Natural killer cell (primary cell): Measurements from ENCODE around the gene PAN3. TPM values are rescaled to one million over a fixed set of nuclear protein-coding genes. Genes with fewer than 3 reads are reported as not detected.

Experiments
- ATAC-seq, 3 donors: fragments of 150-1000 bp in 2 of 3; fragments of 200-7000 bp in 1 of 3; cut with Tn5 transposase; 1 replicate in 1 of 3; 2 replicates in 2 of 3; pipeline ENCODE4 v1.10.0; 2021; ENCODE audit warnings: mild to moderate bottlenecking in 2 of 3, moderate library complexity in 2 of 3
- DNase-seq, 2 donors: peaks; one replicate each; pipeline versions ENCODE4 v3.0.0 to v3.0.0-alpha.2; 2013 to 2021; ENCODE audit warnings: mixed read lengths in 1 of 2
- H3K27ac ChIP-seq: one replicate; pipeline ENCODE4 v1.5.1; 2013; ENCODE audit warnings: mild to moderate bottlenecking, low read length
- H3K27me3 ChIP-seq: one replicate; pipeline ENCODE4 v1.6.1; 2013; ENCODE audit warnings: low read length; ENCODE audit not compliant: control insufficient read depth, insufficient read depth
- H3K36me3 ChIP-seq: one replicate; pipeline ENCODE4 v1.6.1; 2013; ENCODE audit warnings: low read length; ENCODE audit not compliant: control insufficient read depth, insufficient read depth
- H3K4me1 ChIP-seq: one replicate; pipeline ENCODE4 v1.6.1; 2013; ENCODE audit warnings: low read length; ENCODE audit not compliant: control insufficient read depth, insufficient read depth
- H3K4me3 ChIP-seq: one replicate; pipeline ENCODE4 v1.5.1; 2013; ENCODE audit warnings: low read length
- H3K9me3 ChIP-seq: one replicate; pipeline ENCODE4 v1.6.1; 2013; ENCODE audit warnings: low read length; ENCODE audit not compliant: control insufficient read depth, insufficient read depth
- H3K27ac Mint-ChIP-seq, 2 donors: one replicate each; pipeline ENCODE4 v1.8.0; 2022; ENCODE audit warnings: mild to moderate bottlenecking in 2 of 2, mixed read lengths in 2 of 2, moderate library complexity in 1 of 2
- H3K27me3 Mint-ChIP-seq, 2 donors: one replicate each; pipeline ENCODE4 v1.8.0; 2022; ENCODE audit warnings: low read depth in 2 of 2, mixed read lengths in 2 of 2
- H3K36me3 Mint-ChIP-seq: one replicate; pipeline ENCODE4 v1.8.0; 2022; ENCODE audit warnings: mixed read lengths
- H3K4me1 Mint-ChIP-seq, 2 donors: one replicate each; pipeline ENCODE4 v1.8.0; 2022; ENCODE audit warnings: mixed read lengths in 2 of 2
- H3K4me3 Mint-ChIP-seq: one replicate; pipeline ENCODE4 v1.8.0; 2022; ENCODE audit warnings: mild to moderate bottlenecking, moderate library complexity, mixed read lengths
- H3K9me3 Mint-ChIP-seq, 2 donors: one replicate each; pipeline ENCODE4 v1.8.0; 2022; ENCODE audit warnings: mixed read lengths in 2 of 2
- WGBS: methylation state at CpG from one replicate; pipeline ENCODE4 v1.1.7; 2013; ENCODE audit warnings: missing lambda C conversion rate; ENCODE audit not compliant: insufficient coverage; 5-methylcytosine and 5-hydroxymethylcytosine counted together
- intact Hi-C: fragments of 100-400 bp; cut with micrococcal nuclease; formaldehyde crosslinking; loops from one replicate; pipeline ENCODE4 v1.14.2; 2022
- total RNA-seq, 4 donors: library from RNA; stranded (reverse); fragments of 120-200 nt in 1 of 4; gene quantifications; one replicate each; pipeline versions ENCODE4 v1.2.3 to v1.2.4, GENCODE V29; 2013 to 2022
- TF ChIP-seq, protein P1 (sequence below): fragments of 200-600 bp; IDR thresholded peaks from one replicate; pipeline ENCODE4 v1.8.0; 2022; ENCODE audit warnings: antibody characterized with exemption

The PAN3 gene
- total RNA-seq, 3 donors from 2014 or later (not counting 1 experiment from before 2014, with no cell fraction given), result 80.0 to 94.2 (median 91.7) TPM

DNA sequence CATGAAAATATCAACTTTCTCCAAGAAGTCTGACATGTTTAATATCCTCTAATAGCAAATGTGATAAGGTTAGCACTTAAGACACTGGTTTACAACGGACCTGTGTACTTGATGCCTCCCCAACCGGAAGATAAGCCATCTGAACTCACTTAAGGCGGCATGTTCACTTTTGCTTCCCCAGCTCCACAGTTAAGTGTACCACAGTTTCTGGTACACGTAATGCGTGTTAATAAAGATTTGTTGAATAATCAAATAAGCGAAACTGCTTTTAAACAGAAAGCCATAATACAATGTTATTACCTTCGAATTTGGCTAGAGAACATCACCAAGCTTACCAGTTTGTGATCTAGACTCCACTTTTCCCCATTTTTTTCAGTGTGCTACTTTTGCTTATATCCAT lies 1.4 kb upstream of the PAN3 start:
- ATAC-seq (no peak), DNase-seq (peak in 1 of 2 donors; percentile 50)
- WGBS, result 28% methylated on average over 5 of the region's 7 CpGs
- Mint-ChIP-seq H3K9me3 (no peaks in the 10 kb centered on the region), H3K27ac (peak overlapping the region; percentile 98 to 99), H3K4me3 (peak overlapping the region; percentile 80), H3K4me1 (peaks cover 41 to 47% of the 10 kb centered on the region in 2 donors), H3K36me3 (no peaks in the 10 kb centered on the region), H3K27me3 (no peaks in the 10 kb centered on the region)
- TF ChIP-seq, protein P1, sequence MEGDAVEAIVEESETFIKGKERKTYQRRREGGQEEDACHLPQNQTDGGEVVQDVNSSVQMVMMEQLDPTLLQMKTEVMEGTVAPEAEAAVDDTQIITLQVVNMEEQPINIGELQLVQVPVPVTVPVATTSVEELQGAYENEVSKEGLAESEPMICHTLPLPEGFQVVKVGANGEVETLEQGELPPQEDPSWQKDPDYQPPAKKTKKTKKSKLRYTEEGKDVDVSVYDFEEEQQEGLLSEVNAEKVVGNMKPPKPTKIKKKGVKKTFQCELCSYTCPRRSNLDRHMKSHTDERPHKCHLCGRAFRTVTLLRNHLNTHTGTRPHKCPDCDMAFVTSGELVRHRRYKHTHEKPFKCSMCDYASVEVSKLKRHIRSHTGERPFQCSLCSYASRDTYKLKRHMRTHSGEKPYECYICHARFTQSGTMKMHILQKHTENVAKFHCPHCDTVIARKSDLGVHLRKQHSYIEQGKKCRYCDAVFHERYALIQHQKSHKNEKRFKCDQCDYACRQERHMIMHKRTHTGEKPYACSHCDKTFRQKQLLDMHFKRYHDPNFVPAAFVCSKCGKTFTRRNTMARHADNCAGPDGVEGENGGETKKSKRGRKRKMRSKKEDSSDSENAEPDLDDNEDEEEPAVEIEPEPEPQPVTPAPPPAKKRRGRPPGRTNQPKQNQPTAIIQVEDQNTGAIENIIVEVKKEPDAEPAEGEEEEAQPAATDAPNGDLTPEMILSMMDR, result no peak
- no peaks in the 10 kb centered on the region for H3K36me3 ChIP-seq
- intact Hi-C loops, result loop anchor here (5.0 kb wide), 2 partner anchors 45 to 965 kb away; partner anchors contain the start of gene USP12
- no peaks in the 10 kb centered on the region for H3K27me3 ChIP-seq
- no peaks in the 10 kb centered on the region for H3K9me3 ChIP-seq
- peaks cover 22% of the 10 kb centered on the region for H3K4me1 ChIP-seq
- H3K27ac ChIP-seq, result no peak overlapping the region
- H3K4me3 ChIP-seq, result peak overlapping the region; percentile 57

DNA sequence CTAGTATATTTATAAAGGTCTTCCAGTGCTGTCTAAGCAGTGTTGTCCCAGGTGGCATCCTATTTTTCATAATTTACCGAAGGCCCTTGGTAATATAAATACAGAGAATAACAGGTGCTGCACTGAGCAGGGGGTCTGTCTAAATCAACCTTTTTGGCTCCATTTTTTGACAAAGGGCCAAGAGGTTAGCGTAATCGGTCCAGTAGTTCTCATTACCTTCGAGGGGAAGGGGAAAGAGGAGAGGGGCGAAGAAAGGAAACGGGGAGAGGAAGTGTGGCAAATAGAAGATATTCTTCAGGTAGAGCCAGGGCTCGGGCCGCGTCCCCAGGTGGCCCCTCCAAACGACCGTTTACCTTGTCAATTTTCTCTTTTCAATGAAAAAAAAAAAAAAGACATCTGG lies 749 bp upstream of the PAN3 start:
- Mint-ChIP-seq H3K27me3 (no peaks in the 10 kb centered on the region), H3K36me3 (no peaks in the 10 kb centered on the region), H3K4me1 (peaks cover 47 to 54% of the 10 kb centered on the region in 2 donors), H3K4me3 (peak overlapping the region; percentile 80), H3K9me3 (no peaks in the 10 kb centered on the region), H3K27ac (peak overlapping the region; percentile 98 to 99)
- H3K27me3 ChIP-seq, result no peaks in the 10 kb centered on the region
- intact Hi-C loops, result loop anchor here (5.0 kb wide), 2 partner anchors 45 to 965 kb away; partner anchors contain the start of gene USP12
- H3K4me1 ChIP-seq, result peaks cover 22% of the 10 kb centered on the region
- H3K36me3 ChIP-seq, result no peaks in the 10 kb centered on the region
- ATAC-seq, result no peak
- WGBS, result 2% methylated on average over 10 of the region's 11 CpGs
- H3K4me3 ChIP-seq, result peak overlapping the region; percentile 57
- DNase-seq, result no peak
- no peaks in the 10 kb centered on the region for H3K9me3 ChIP-seq
- peak overlapping the region; percentile 97 for H3K27ac ChIP-seq
- TF ChIP-seq, protein P1, result no peak

DNA sequence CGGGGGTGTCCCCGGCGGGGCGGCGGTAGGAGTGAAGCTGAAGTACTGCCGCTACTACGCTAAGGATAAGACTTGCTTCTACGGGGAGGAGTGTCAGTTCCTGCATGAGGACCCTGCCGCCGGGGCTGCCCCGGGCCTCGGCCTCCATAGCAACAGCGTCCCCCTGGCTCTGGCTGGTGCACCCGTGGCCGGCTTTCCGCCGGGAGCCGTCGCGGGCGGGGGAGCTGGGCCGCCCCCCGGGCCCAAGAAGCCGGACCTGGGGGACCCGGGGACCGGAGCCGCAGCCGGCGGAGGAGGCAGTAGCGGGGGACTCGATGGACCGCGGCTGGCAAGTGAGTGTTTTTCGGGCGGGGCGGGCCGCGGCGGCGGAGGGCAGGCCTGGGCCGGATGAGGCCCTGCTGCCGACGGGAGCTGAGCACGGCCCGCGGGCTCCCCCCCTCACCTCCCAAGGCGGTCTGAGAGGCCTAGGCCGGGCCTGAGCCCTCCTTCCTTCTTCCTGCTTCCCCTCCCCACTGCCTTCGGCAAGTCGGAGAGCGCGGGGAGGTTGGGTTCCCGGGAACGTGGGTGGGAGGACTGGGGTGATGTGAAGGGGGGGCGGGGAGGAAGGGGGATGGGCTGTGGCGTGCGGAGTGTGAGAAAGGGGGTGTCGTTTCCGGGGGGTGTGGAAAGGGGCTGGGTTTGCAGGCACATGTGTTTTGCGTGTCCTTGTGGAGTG lies 568 bp downstream of the PAN3 start:
- Mint-ChIP-seq H3K4me1 (peaks cover 60 to 67% of the 10 kb centered on the region in 2 donors), H3K4me3 (peak overlapping the region; percentile 80), H3K36me3 (no peaks in the 10 kb centered on the region), H3K27me3 (no peaks in the 10 kb centered on the region), H3K27ac (peak overlapping the region; percentile 98 to 99), H3K9me3 (no peaks in the 10 kb centered on the region)
- peak; percentile 84 to 94 for DNase-seq
- H3K27ac ChIP-seq, result peak overlapping the region; percentile 97
- no peaks in the 10 kb centered on the region for H3K36me3 ChIP-seq
- no peaks in the 10 kb centered on the region for H3K27me3 ChIP-seq
- peak; percentile 65 to 82 (median 68) for ATAC-seq
- H3K9me3 ChIP-seq, result no peaks in the 10 kb centered on the region
- H3K4me1 ChIP-seq, result peaks cover 22% of the 10 kb centered on the region
- intact Hi-C loops, result loop anchor here (1.0 to 5.0 kb wide), 6 partner anchors 43 to 967 kb away; partner anchors contain the start of genes MTIF3, POMP, SLC46A3 and USP12
- under 1% methylated on average over 57 of the region's 60 CpGs for WGBS
- TF ChIP-seq, protein P1, result no peak
- H3K4me3 ChIP-seq, result peak overlapping the region; percentile 57
